ENCODE measurements around the gene MAML3.

Gene MAML3

GRCh38 chr4:140020457-140021361 is 133.3 kb downstream of the MAML3 start:
- POLR2A ChIA-PET, result no interaction called here
- no peak overlapping the region for H3K4me3 ChIP-seq (ENCODE audit: low read depth, low read length)
- TF ChIP-seq CTCF (IDR thresholded peaks at IDR 0.05; ENCODE audit: insufficient read depth, low read length, missing control alignments), result no peak
- no peak for DNase-seq (ENCODE audit: low read depth, low spot score)
- CTCF ChIA-PET, result interaction anchor here (0.8 to 1.6 kb wide), 5 partner anchors 9 to 339 kb away, joined by 3 to 5 read pairs (median 3); no protein-coding TSS in a partner anchor

GRCh38 chr4:140019619-140020347 is 134.2 kb downstream of the MAML3 start:
- no peak overlapping the region for H3K4me3 ChIP-seq (ENCODE audit: low read depth, low read length)
- TF ChIP-seq CTCF (IDR thresholded peaks at IDR 0.05; ENCODE audit: insufficient read depth, low read length, missing control alignments), result no peak
- DNase-seq (ENCODE audit: low read depth, low spot score), result no peak
- CTCF ChIA-PET, result interaction anchor here (0.8 to 1.6 kb wide), 3 partner anchors 9 to 340 kb away, joined by 3 to 5 read pairs (median 3); no protein-coding TSS in a partner anchor
- POLR2A ChIA-PET, result no interaction called here

GRCh38 chr4:140018931-140019618 is 134.9 kb downstream of the MAML3 start:
- no peak overlapping the region for H3K4me3 ChIP-seq (ENCODE audit: low read depth, low read length)
- TF ChIP-seq CTCF (IDR thresholded peaks at IDR 0.05; ENCODE audit: insufficient read depth, low read length, missing control alignments), result no peak
- ChIA-PET CTCF (interaction anchor here (0.8 to 1.6 kb wide), 3 partner anchors 10 to 341 kb away, joined by 3 to 5 read pairs (median 3); no protein-coding TSS in a partner anchor), POLR2A (no interaction called here)
- no peak for DNase-seq (ENCODE audit: low read depth, low spot score)

GRCh38 chr4:140014284-140014683 is 139.7 kb downstream of the MAML3 start:
- CTCF ChIA-PET, result interaction anchor here (1.3 to 3.5 kb wide), 5 partner anchors 14 to 345 kb away, joined by 3 to 22 read pairs (median 4); no protein-coding TSS in a partner anchor
- POLR2A ChIA-PET, result no interaction called here
- no peak overlapping the region for H3K4me3 ChIP-seq (ENCODE audit: low read depth, low read length)
- TF ChIP-seq CTCF (IDR thresholded peaks at IDR 0.05; ENCODE audit: insufficient read depth, low read length, missing control alignments), result no peak
- no peak for DNase-seq (ENCODE audit: low read depth, low spot score)

GRCh38 chr4:140012688-140013486 is 141.1 kb downstream of the MAML3 start:
- ChIA-PET CTCF (interaction anchor here (0.6 to 3.5 kb wide), 18 partner anchors 8 to 597 kb away, joined by 3 to 22 read pairs (median 3); partner anchors contain the start of gene ELMOD2), POLR2A (no interaction called here)
- no peak for DNase-seq (ENCODE audit: low read depth, low spot score)
- H3K4me3 ChIP-seq (ENCODE audit: low read depth, low read length), result no peak overlapping the region
- peak; percentile 55 for TF ChIP-seq CTCF (IDR thresholded peaks at IDR 0.05; ENCODE audit: insufficient read depth, low read length, missing control alignments)

Measured in AG04449 (cell line).